Sigmoid colon (tissue), 3 donors: ENCODE data around the gene PARS2.

Experiments
- POLR2A ChIP-seq, 2 donors: fragments of 450-650 bp; IDR thresholded peaks; one replicate each; pipeline ENCODE4 v1.6.1; 2016; ENCODE audit warnings: antibody characterized with exemption in 2 of 2, mild to moderate bottlenecking in 2 of 2, moderate library complexity in 2 of 2
- TF ChIP-seq, protein P1 (sequence below), 4 experiments: fragments of 450-650 bp in 3 of 4; fragments of 200-600 bp in 1 of 4; IDR thresholded peaks; one replicate each; pipeline ENCODE4 v1.5.1; 2016 to 2019; ENCODE audit warnings: antibody characterized with exemption in 4 of 4, mild to moderate bottlenecking in 3 of 4, moderate library complexity in 2 of 4

DNA sequence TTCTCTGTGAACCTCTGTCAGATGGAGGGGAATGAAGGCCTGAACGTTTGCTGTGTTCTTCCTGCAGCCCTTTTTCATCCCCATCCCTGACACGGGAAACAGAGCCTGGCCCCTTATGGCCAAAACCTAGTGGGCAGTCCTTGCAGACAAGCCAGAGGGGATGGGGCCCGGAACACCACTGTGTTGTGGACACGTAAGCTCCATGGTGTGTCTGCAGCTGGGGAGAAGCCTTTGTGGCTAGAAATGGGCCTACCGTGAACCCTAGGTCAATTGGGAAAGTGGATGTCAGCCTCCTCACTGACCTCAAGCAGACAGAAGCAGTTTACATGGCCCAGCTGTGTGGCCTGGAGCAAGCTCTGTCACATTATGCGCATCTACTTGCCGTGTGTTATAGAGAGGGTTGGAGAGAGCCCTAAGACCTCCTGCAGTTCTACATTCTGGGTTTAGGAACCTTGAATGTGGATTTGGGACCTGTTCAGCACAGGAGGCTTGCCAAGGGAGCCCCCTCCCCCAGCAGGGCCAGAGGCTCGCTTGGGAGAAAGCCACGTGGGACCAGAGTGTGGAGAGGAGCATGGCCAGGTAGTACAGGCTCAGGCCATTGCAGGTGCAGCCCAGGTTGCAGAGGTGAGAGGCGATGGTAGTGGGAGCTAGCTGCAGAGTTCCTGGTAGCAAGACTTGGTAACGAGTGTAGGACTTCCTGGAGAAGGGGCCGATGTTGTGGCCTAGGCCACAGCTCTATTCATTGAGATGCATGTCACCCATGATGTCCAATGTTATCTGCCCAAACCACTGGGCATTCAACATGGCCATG, 20.7 kb downstream of the PARS2 start:
- no peak for TF ChIP-seq POLR2A (IDR thresholded peaks at IDR 0.05)
- TF ChIP-seq, protein P1, sequence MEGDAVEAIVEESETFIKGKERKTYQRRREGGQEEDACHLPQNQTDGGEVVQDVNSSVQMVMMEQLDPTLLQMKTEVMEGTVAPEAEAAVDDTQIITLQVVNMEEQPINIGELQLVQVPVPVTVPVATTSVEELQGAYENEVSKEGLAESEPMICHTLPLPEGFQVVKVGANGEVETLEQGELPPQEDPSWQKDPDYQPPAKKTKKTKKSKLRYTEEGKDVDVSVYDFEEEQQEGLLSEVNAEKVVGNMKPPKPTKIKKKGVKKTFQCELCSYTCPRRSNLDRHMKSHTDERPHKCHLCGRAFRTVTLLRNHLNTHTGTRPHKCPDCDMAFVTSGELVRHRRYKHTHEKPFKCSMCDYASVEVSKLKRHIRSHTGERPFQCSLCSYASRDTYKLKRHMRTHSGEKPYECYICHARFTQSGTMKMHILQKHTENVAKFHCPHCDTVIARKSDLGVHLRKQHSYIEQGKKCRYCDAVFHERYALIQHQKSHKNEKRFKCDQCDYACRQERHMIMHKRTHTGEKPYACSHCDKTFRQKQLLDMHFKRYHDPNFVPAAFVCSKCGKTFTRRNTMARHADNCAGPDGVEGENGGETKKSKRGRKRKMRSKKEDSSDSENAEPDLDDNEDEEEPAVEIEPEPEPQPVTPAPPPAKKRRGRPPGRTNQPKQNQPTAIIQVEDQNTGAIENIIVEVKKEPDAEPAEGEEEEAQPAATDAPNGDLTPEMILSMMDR (IDR thresholded peaks at IDR 0.05) = no peak
